Glutamatergic neuron (in vitro differentiated cells): ENCODE measurements around the gene PHF1. TPM values are rescaled to one million over a fixed set of nuclear protein-coding genes. Genes with fewer than 3 reads are reported as not detected.
"Not testable (repeated sequence)": the region's sequence is repeated elsewhere in the genome, so short reads cannot be mapped to it uniquely, and the experiment has no call there.

Experiments
- DNase-seq: peaks from one replicate; pipeline ENCODE4 v3.0.0; 2022
- H3K27ac Mint-ChIP-seq: one replicate; pipeline ENCODE4 v1.8.0; 2020; ENCODE audit warnings: mild to moderate bottlenecking, mixed read lengths, inconsistent platforms; ENCODE audit not compliant: unreplicated experiment
- H3K27me3 Mint-ChIP-seq: one replicate; pipeline ENCODE4 v1.8.0; 2020; ENCODE audit warnings: mild to moderate bottlenecking, moderate library complexity, mixed read lengths, inconsistent platforms; ENCODE audit not compliant: unreplicated experiment
- H3K36me3 Mint-ChIP-seq: one replicate; pipeline ENCODE4 v1.8.0; 2020; ENCODE audit warnings: mild to moderate bottlenecking, mixed read lengths, inconsistent platforms; ENCODE audit not compliant: unreplicated experiment
- H3K4me1 Mint-ChIP-seq: one replicate; pipeline ENCODE4 v1.8.0; 2020; ENCODE audit warnings: mild to moderate bottlenecking, low read depth, mixed read lengths, inconsistent platforms; ENCODE audit not compliant: unreplicated experiment
- H3K4me3 Mint-ChIP-seq: one replicate; pipeline ENCODE4 v1.8.0; 2020; ENCODE audit warnings: mild to moderate bottlenecking, mixed read lengths, inconsistent platforms; ENCODE audit not compliant: unreplicated experiment
- H3K9me3 Mint-ChIP-seq: one replicate; pipeline ENCODE4 v1.8.0; 2020; ENCODE audit warnings: mild to moderate bottlenecking, moderate library complexity, mixed read lengths, inconsistent platforms; ENCODE audit not compliant: unreplicated experiment
- total RNA-seq: library from RNA; stranded (reverse); fragmentation: NEBNext Ultra II Directional; extraction: Animal tissue kit (Norgen Biotek cat#: 25700); gene quantifications from one replicate; pipeline ENCODE4 v1.2.1, GENCODE V29; 2021; ENCODE audit not compliant: unreplicated experiment
- TF ChIP-seq, protein P1 (sequence below): fragments of 200-600 bp; sonication (generic); IDR thresholded peaks from one replicate; pipeline ENCODE4 v1.5.0; 2021; ENCODE audit not compliant: partially characterized antibody, unreplicated experiment

The PHF1 gene
- total RNA-seq, 1 donor from 2014 or later, result 73.5 TPM

DNA sequence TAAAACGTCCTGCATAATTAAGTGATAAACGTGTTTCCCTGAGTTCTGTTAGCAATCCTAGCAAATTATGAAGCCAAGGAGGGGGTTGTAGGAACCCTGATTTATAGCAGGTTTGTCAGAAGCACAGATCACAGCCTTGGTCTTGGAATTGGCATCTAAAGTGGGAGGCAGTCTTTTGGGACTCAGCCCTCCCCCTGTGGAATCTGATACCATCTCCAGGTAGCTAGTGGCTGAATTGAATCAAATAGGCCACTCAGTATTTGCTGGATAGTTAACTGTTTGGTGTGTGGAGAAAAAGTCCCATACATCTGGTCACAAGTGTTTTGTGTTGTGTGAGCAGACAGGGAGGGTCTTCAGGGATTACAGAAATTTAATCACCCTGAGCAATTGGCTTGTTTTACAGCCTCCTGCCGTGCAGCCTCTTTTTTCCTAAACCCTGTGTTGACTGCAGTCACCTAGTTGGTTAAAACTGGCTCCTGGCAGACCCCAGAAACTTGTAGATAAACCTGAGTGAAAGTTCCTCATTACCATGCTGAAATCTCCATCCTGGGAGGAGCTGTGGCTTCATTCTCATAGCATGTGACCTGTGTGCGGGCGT, 38.2 kb upstream of the PHF1 start:
- TF ChIP-seq, protein P1, sequence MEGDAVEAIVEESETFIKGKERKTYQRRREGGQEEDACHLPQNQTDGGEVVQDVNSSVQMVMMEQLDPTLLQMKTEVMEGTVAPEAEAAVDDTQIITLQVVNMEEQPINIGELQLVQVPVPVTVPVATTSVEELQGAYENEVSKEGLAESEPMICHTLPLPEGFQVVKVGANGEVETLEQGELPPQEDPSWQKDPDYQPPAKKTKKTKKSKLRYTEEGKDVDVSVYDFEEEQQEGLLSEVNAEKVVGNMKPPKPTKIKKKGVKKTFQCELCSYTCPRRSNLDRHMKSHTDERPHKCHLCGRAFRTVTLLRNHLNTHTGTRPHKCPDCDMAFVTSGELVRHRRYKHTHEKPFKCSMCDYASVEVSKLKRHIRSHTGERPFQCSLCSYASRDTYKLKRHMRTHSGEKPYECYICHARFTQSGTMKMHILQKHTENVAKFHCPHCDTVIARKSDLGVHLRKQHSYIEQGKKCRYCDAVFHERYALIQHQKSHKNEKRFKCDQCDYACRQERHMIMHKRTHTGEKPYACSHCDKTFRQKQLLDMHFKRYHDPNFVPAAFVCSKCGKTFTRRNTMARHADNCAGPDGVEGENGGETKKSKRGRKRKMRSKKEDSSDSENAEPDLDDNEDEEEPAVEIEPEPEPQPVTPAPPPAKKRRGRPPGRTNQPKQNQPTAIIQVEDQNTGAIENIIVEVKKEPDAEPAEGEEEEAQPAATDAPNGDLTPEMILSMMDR, result no peak
- H3K36me3 Mint-ChIP-seq, result no peaks in the 10 kb centered on the region
- no peak overlapping the region for H3K4me3 Mint-ChIP-seq
- no peak overlapping the region for H3K27ac Mint-ChIP-seq
- peaks cover 3% of the 10 kb centered on the region for H3K27me3 Mint-ChIP-seq
- no peak for DNase-seq
- H3K4me1 Mint-ChIP-seq, result peaks cover 17% of the 10 kb centered on the region
- H3K9me3 Mint-ChIP-seq, result no peaks in the 10 kb centered on the region

DNA sequence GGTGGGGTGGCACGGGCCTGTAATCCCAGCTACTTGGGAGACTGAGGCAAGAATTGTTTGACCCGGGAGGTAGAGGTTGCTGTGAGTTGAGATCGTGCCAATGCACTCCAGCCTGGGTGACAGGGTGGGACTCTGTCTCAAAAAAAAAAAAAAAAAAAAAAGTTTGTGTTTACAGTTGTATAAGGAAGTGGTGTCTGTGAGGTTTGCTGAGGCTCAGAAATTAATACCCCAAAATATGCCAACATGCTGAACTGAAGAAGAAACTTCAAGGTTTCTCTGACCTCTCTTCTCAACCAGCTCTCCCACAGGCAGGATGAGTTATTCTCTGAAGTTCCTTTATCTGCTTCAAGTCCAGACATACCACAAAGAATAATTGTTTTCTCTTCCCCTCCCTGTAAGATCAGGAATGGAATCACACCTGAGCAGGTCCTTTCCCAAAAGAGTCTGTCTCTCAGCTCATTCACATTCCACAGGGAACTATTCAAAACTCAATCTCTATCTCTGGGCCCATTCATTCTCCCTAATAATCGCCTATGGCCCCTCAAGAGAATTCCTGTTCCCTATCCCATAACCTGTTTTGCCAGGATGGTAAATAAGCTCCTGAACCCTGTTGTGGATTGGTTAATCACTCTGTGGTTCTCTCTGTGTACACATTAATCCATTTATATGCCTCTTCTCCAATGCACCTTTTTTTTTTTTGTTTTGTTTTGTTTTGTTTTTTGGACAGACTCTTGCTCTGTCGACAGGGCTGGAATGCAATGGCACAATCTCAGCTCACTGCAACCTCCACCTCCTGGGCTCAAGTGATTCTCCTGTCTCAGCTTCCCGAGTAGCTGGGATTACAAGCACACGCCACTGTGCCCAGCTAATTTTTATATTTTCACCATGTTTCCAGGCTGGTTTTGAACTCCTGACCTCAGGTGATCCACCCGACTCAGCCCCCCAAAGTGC, 36.6 kb upstream of the PHF1 start:
- H3K4me3 Mint-ChIP-seq, result no peak overlapping the region
- TF ChIP-seq, protein P1, result no peak
- no peaks in the 10 kb centered on the region for H3K9me3 Mint-ChIP-seq
- H3K4me1 Mint-ChIP-seq, result peaks cover 17% of the 10 kb centered on the region
- DNase-seq, result no peak
- peaks cover 3% of the 10 kb centered on the region for H3K27me3 Mint-ChIP-seq
- no peaks in the 10 kb centered on the region for H3K36me3 Mint-ChIP-seq
- no peak overlapping the region for H3K27ac Mint-ChIP-seq

DNA sequence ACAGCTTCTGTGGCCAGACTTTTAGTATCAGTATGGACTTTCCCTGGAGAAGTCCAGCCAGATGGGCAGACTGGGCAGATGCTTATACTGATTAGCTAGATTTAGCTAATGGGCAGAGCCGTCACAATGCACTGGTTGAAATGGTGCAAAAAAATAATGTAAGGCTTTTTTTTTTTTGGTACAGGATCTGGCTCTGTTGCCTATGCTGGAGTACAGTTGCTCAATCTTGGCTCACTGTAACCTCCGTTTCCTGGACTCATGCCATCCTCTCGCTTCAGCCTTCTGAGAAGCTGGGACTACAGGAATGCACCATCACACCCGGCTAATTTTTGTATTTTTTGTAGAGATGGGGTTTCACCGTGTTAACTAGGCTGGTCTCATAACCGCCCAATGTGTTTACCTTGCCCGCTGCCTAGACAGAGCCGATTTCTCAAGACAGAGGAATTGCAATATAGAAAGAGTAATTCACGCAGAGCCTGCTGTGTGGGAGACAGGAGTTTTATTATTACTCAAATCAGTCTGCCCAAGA, 35.6 kb upstream of the PHF1 start:
- Mint-ChIP-seq H3K27ac (no peak overlapping the region), H3K27me3 (peaks cover 3% of the 10 kb centered on the region), H3K36me3 (no peaks in the 10 kb centered on the region), H3K9me3 (no peaks in the 10 kb centered on the region), H3K4me3 (no peak overlapping the region), H3K4me1 (peaks cover 17% of the 10 kb centered on the region)
- TF ChIP-seq, protein P1, result no peak
- no peak for DNase-seq

DNA sequence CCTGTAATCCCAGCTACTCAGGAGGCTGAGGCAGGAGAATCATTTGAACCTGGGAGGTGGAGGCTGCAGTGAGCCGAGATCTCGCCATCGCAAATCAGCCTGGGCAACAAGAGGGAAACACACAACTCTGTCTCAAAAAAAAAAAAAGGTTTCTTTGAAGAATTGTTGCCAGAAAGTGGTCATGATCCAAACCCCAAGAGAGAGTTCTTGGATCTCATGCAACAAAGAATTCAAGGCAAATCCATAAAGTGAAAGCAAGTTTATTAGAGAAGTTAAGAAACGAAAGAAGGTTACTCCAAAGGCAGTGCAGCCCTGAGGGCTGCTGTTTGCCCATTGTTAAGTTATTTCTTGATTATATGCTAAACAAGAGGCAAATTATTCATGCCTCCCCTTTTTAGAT, 33.6 kb upstream of the PHF1 start:
- H3K4me3 Mint-ChIP-seq, result no peak overlapping the region
- TF ChIP-seq, protein P1, result no peak

DNA sequence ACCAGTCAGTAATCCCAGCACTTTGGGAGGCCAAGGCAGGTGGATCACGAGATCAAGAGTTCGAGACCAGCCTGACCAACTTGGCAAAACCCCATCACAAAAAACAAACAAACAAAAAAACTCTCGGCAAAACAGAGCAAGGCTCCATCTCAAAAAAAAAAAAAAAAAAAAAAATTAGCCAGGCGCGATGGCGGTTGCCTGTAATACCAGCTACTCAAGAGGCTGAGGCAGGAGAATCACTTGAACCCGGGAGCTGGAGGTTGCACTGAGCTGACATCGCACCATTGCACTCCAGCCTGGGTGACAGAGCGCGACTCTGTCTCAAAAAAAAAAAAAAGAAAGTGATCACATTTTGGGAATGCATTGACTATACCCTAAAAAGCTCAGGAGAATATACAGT, 31.6 kb upstream of the PHF1 start:
- H3K9me3 Mint-ChIP-seq, H3K4me3 Mint-ChIP-seq, DNase-seq, H3K27me3 Mint-ChIP-seq, H3K27ac Mint-ChIP-seq, H3K36me3 Mint-ChIP-seq: not testable (repeated sequence)
- peaks cover 14% of the 10 kb centered on the region for H3K4me1 Mint-ChIP-seq

More for the DNA sequence above, 33.6 kb upstream of the PHF1 start:
- Mint-ChIP-seq H3K9me3 (peaks cover 1% of the 10 kb centered on the region), H3K4me1 (peaks cover 18% of the 10 kb centered on the region), H3K27me3 (peaks cover 3% of the 10 kb centered on the region), H3K36me3 (no peaks in the 10 kb centered on the region), H3K27ac (no peak overlapping the region)
- DNase-seq, result no peak
